Mesenchymal stem cell (in vitro differentiated cells and primary cell): ENCODE data around the gene HMMR. TPM values are rescaled to one million over a fixed set of nuclear protein-coding genes. Genes with fewer than 3 reads are reported as not detected.
A peak's percentile ranks its signal among the peaks of the same experiment; 100 is the strongest.
"Not testable (repeated sequence)": the region's sequence is repeated elsewhere in the genome, so short reads cannot be mapped to it uniquely, and the experiment has no call there.

ENCODE experiments used
- DNase-seq: peaks from one replicate; pipeline ENCODE4 v3.0.0-alpha.2; 2013
- H2AFZ ChIP-seq: one replicate; pipeline ENCODE4 v1.6.1; 2013; ENCODE audit warnings: low read depth, mild to moderate bottlenecking, control low read depth, inconsistent platforms, low read length, moderate library complexity
- H2AK5ac ChIP-seq: 2 replicates; pipeline ENCODE4 v1.6.1; 2013; ENCODE audit warnings: low read length, moderate library complexity, mild to moderate bottlenecking, inconsistent platforms; ENCODE audit not compliant: severe bottlenecking
- H2BK120ac ChIP-seq: one replicate; pipeline ENCODE4 v1.6.1; 2013; ENCODE audit warnings: low read depth, mild to moderate bottlenecking, inconsistent platforms, low read length, moderate library complexity
- H2BK12ac ChIP-seq, 2 experiments: one replicate each; pipeline ENCODE4 v1.6.1; 2013; ENCODE audit warnings: inconsistent platforms in 2 of 2, low read length in 2 of 2, mild to moderate bottlenecking in 2 of 2, moderate library complexity in 2 of 2, control low read depth in 1 of 2
- H2BK15ac ChIP-seq: one replicate; pipeline ENCODE4 v1.6.1; 2013; ENCODE audit warnings: mild to moderate bottlenecking, low read depth, inconsistent platforms; ENCODE audit not compliant: poor library complexity, severe bottlenecking
- H2BK5ac ChIP-seq: 2 replicates; pipeline ENCODE4 v1.6.1; 2013; ENCODE audit warnings: low read depth, mild to moderate bottlenecking, low read length, control low read depth, inconsistent platforms; ENCODE audit not compliant: poor library complexity, severe bottlenecking
- H3K14ac ChIP-seq, 2 experiments: one replicate each; pipeline ENCODE4 v1.6.1; 2013; ENCODE audit warnings: inconsistent platforms in 2 of 2, low read length in 2 of 2, control low read depth in 1 of 2, mild to moderate bottlenecking in 1 of 2, moderate library complexity in 1 of 2
- H3K18ac ChIP-seq, 2 experiments: one replicate each; pipeline ENCODE4 v1.6.1; 2013; ENCODE audit warnings: inconsistent platforms in 2 of 2, low read length in 2 of 2, control low read depth in 1 of 2, low read depth in 1 of 2, mild to moderate bottlenecking in 1 of 2
- H3K23ac ChIP-seq, 2 experiments: one replicate each; pipeline ENCODE4 v1.6.1; 2013; ENCODE audit warnings: inconsistent platforms in 2 of 2, low read length in 2 of 2, mild to moderate bottlenecking in 2 of 2, moderate library complexity in 2 of 2, control low read depth in 1 of 2
- H3K27ac ChIP-seq: 2 replicates; pipeline ENCODE4 v1.5.1; 2013; ENCODE audit warnings: mild to moderate bottlenecking, moderate library complexity, low read length, control low read depth, inconsistent platforms; ENCODE audit not compliant: poor library complexity, severe bottlenecking
- H3K27me3 ChIP-seq, 2 experiments: 2 replicates each; pipeline versions ENCODE4 v1.6.1 to v1.7.0; 2013; ENCODE audit warnings: low read length in 2 of 2, mild to moderate bottlenecking in 2 of 2, moderate library complexity in 2 of 2, control low read depth in 1 of 2, inconsistent platforms in 1 of 2; ENCODE audit not compliant: control insufficient read depth in 1 of 2, insufficient read depth in 1 of 2
- H3K36me3 ChIP-seq, 2 experiments: 2 replicates each; pipeline versions ENCODE4 v1.6.1 to v1.7.0; 2013; ENCODE audit warnings: low read length in 2 of 2, control low read depth in 1 of 2, inconsistent platforms in 1 of 2, low read depth in 1 of 2, mild to moderate bottlenecking in 1 of 2; ENCODE audit not compliant: insufficient read depth in 2 of 2, control insufficient read depth in 1 of 2
- H3K4ac ChIP-seq, 2 experiments: one replicate each; pipeline ENCODE4 v1.6.1; 2013; ENCODE audit warnings: inconsistent platforms in 2 of 2, low read length in 2 of 2, mild to moderate bottlenecking in 2 of 2, moderate library complexity in 2 of 2, control low read depth in 1 of 2, low read depth in 1 of 2
- H3K4me1 ChIP-seq: 2 replicates; pipeline ENCODE4 v1.6.1; 2013; ENCODE audit warnings: low read depth, low read length, control low read depth; ENCODE audit not compliant: control insufficient read depth, insufficient read depth
- H3K4me2 ChIP-seq: 2 replicates; pipeline ENCODE4 v1.6.1; 2013; ENCODE audit warnings: low read length, mild to moderate bottlenecking, inconsistent platforms; ENCODE audit not compliant: poor library complexity, severe bottlenecking
- H3K4me3 ChIP-seq, 2 experiments: 2 replicates each; pipeline versions ENCODE4 v1.5.1 to v1.7.0; 2013; ENCODE audit warnings: low read length in 2 of 2, mild to moderate bottlenecking in 2 of 2, control low read depth in 1 of 2, low read depth in 1 of 2; ENCODE audit not compliant: insufficient read depth in 1 of 2
- H3K79me1 ChIP-seq: replicated peaks from 2 replicates; pipeline ENCODE4 v1.6.1; 2013; ENCODE audit warnings: mild to moderate bottlenecking, control low read depth, low read length, inconsistent platforms; ENCODE audit not compliant: poor library complexity, severe bottlenecking
- H3K9ac ChIP-seq: 2 replicates; pipeline ENCODE4 v1.7.0; 2013; ENCODE audit warnings: mild to moderate bottlenecking, low read length, moderate library complexity
- H3K9me3 ChIP-seq: 2 replicates; pipeline ENCODE4 v1.7.0; 2013; ENCODE audit warnings: mild to moderate bottlenecking, low read length; ENCODE audit not compliant: control insufficient read depth
- H4K8ac ChIP-seq: one replicate; pipeline ENCODE4 v1.6.1; 2013; ENCODE audit warnings: inconsistent platforms, mild to moderate bottlenecking, low read length, moderate library complexity
- H4K91ac ChIP-seq: one replicate; pipeline ENCODE4 v1.6.1; 2013; ENCODE audit warnings: mild to moderate bottlenecking, low read length, inconsistent platforms
- WGBS: methylation state at CpG from one replicate; pipeline ENCODE4 v1.1.7; 2013; ENCODE audit warnings: mixed read lengths; 5-methylcytosine and 5-hydroxymethylcytosine counted together
- polyA plus RNA-seq, 2 experiments: library from polyadenylated mRNA; stranded (reverse); fragments of 200-250 nt; gene quantifications; one replicate each; pipeline ENCODE4 v1.2.3, GENCODE V29; 2013

HMMR gene
- polyA plus RNA-seq (2013, experiment 1 of 2) = 4.8 TPM
- 4.5 TPM for polyA plus RNA-seq (2013, experiment 2 of 2)

- peak within 1 kb of the TSS; percentile 87 for H4K8ac ChIP-seq
- no peak within 1 kb of the TSS for H2AK5ac ChIP-seq
- no peak within 1 kb of the TSS for H2BK15ac ChIP-seq
- peak; percentile 64 for DNase-seq
- H3K9ac ChIP-seq = peak within 1 kb of the TSS; percentile 95
- peak within 1 kb of the TSS; percentile 68 for H2BK5ac ChIP-seq
- peak within 1 kb of the TSS; percentile 85 for H3K4me2 ChIP-seq
- peaks cover 0 to 2% of the 10 kb centered on the region in 2 experiments for H3K36me3 ChIP-seq
- peak within 1 kb of the TSS; percentile 84 for H2BK120ac ChIP-seq
- H3K14ac ChIP-seq = peak within 1 kb of the TSS in 1 of 2 experiments; percentile 87
- peak within 1 kb of the TSS; percentile 68 to 96 for H3K4me3 ChIP-seq
- peak within 1 kb of the TSS in 1 of 2 experiments; percentile 92 for H3K23ac ChIP-seq
- peak within 1 kb of the TSS; percentile 57 to 87 for H3K4ac ChIP-seq
- peak within 1 kb of the TSS; percentile 72 for H4K91ac ChIP-seq
- peak within 1 kb of the TSS in 1 of 2 experiments; percentile 11 for H2BK12ac ChIP-seq
- H3K18ac ChIP-seq = peak within 1 kb of the TSS; percentile 93 to 95
- H3K9me3 ChIP-seq = no peaks in the 10 kb centered on the region
- peak within 1 kb of the TSS; percentile 99 for H3K27ac ChIP-seq
- no peaks in the 10 kb centered on the region for H3K27me3 ChIP-seq
- H3K79me1 ChIP-seq = peaks cover 7% of the 10 kb centered on the region
- peak within 1 kb of the TSS; percentile 86 for H2AFZ ChIP-seq
- H3K4me1 ChIP-seq = peaks cover 5% of the 10 kb centered on the region
- under 1% methylated on average over 21 of the region's 23 CpGs for WGBS
Observed at GRCh38 chr5:163460562-163461171, at the start of gene HMMR. HMMR (plus strand) TSS chr5:163460632; CDS start chr5:163460693, 61 bp downstream.

- H4K91ac ChIP-seq, H2BK15ac ChIP-seq, H3K4me1 ChIP-seq, H3K4me2 ChIP-seq, H3K9me3 ChIP-seq, H2AK5ac ChIP-seq, H3K14ac ChIP-seq, H2BK120ac ChIP-seq, H4K8ac ChIP-seq, H3K4me3 ChIP-seq, H2BK5ac ChIP-seq, H3K79me1 ChIP-seq, H3K9ac ChIP-seq, H3K4ac ChIP-seq, H3K23ac ChIP-seq, H2BK12ac ChIP-seq, H3K27ac ChIP-seq, DNase-seq, H3K18ac ChIP-seq, H3K36me3 ChIP-seq, H2AFZ ChIP-seq: not testable (repeated sequence)
- H3K27me3 ChIP-seq = peaks cover 4 to 36% of the 10 kb centered on the region in 2 experiments
- WGBS = 37% methylated on average over 9 of the region's 15 CpGs
Observed at GRCh38 chr5:163415673-163416072, 44.8 kb upstream of the HMMR start.

GRCh38 chr5:163424836-163425235, 35.6 kb upstream of the HMMR start:
- no peak overlapping the region for H2BK15ac ChIP-seq
- H2BK120ac ChIP-seq = no peak overlapping the region
- no peaks in the 10 kb centered on the region for H3K79me1 ChIP-seq
- H2BK12ac ChIP-seq = no peak overlapping the region
- H3K9me3 ChIP-seq = no peaks in the 10 kb centered on the region
- H3K27me3 ChIP-seq = no peaks in the 10 kb centered on the region
- H3K18ac ChIP-seq = no peak overlapping the region
- no peak for DNase-seq
- H3K36me3 ChIP-seq = no peaks in the 10 kb centered on the region
- no peak overlapping the region for H3K27ac ChIP-seq
- no peak overlapping the region for H3K4me2 ChIP-seq
- 97% methylated on average over 1 of the region's 1 CpG for WGBS
- H3K4me1 ChIP-seq = no peaks in the 10 kb centered on the region
- H4K91ac ChIP-seq = no peak overlapping the region
- H2AFZ ChIP-seq = no peak overlapping the region
- no peak overlapping the region for H4K8ac ChIP-seq
- H2AK5ac ChIP-seq = no peak overlapping the region
- no peak overlapping the region for H3K9ac ChIP-seq
- H3K23ac ChIP-seq = no peak overlapping the region
- H2BK5ac ChIP-seq = no peak overlapping the region
- no peak overlapping the region for H3K4ac ChIP-seq
- no peak overlapping the region for H3K4me3 ChIP-seq
- no peak overlapping the region for H3K14ac ChIP-seq

- not testable (repeated sequence) for H3K9ac ChIP-seq, H2BK12ac ChIP-seq, H3K23ac ChIP-seq, H3K36me3 ChIP-seq, H2AK5ac ChIP-seq, H3K79me1 ChIP-seq, H3K4ac ChIP-seq, H2BK15ac ChIP-seq, H3K27me3 ChIP-seq, H3K4me1 ChIP-seq, H4K91ac ChIP-seq, H3K4me2 ChIP-seq, H2BK5ac ChIP-seq, H3K18ac ChIP-seq, H2BK120ac ChIP-seq, DNase-seq, H3K9me3 ChIP-seq, H4K8ac ChIP-seq, H2AFZ ChIP-seq, H3K14ac ChIP-seq, H3K27ac ChIP-seq, H3K4me3 ChIP-seq
- 59% methylated on average over 4 of the region's 4 CpGs for WGBS
Observed at GRCh38 chr5:163426128-163426527, 34.3 kb upstream of the HMMR start.
